Left ventricle myocardium inferior (tissue), 1 donor: Measurements from ENCODE around the gene RALGPS1. TPM values are rescaled to one million over a fixed set of nuclear protein-coding genes. Genes with fewer than 3 reads are reported as not detected.

Experiments used
- DNase-seq: peaks from one replicate; pipeline ENCODE4 v3.0.0-alpha.2; 2020
- H3K27ac ChIP-seq: fragments of 200-600 bp; replicated peaks from 2 replicates; pipeline ENCODE4 v1.8.0; 2021
- H3K27me3 ChIP-seq: fragments of 200-600 bp; 2 replicates; pipeline ENCODE4 v1.8.0; 2021; ENCODE audit warnings: low read depth
- H3K36me3 ChIP-seq: fragments of 200-600 bp; 2 replicates; pipeline ENCODE4 v1.8.0; 2021
- H3K4me1 ChIP-seq: fragments of 200-600 bp; 2 replicates; pipeline ENCODE4 v1.8.0; 2021
- H3K4me3 ChIP-seq: fragments of 200-600 bp; 2 replicates; pipeline ENCODE4 v1.8.0; 2021; ENCODE audit warnings: mild to moderate bottlenecking, moderate library complexity
- H3K9me3 ChIP-seq: fragments of 200-600 bp; replicated peaks from 2 replicates; pipeline ENCODE4 v1.8.0; 2021
- intact Hi-C: fragments of 100-400 bp; cut with micrococcal nuclease; formaldehyde crosslinking; loops from one replicate; pipeline ENCODE4 v1.11.0; 2022
- total RNA-seq: library from RNA; stranded (reverse); fragmentation: NEBNext Ultra II Directional; extraction: Animal tissue kit (Norgen Biotek cat#: 25700); gene quantifications from one replicate; pipeline ENCODE4 v1.2.1, GENCODE V29; 2021
- TF ChIP-seq, protein P1 (sequence below): fragments of 200-600 bp; IDR thresholded peaks from 2 replicates; pipeline ENCODE4 v1.8.0; 2021; ENCODE audit warnings: antibody characterized with exemption, mild to moderate bottlenecking, borderline replicate concordance
- donor health status: DM: no; HTN: yes; CAD: no; lungs with severe emphysema.

Gene RALGPS1
- total RNA-seq, 1 donor from 2014 or later: 18.9 TPM

DNA sequence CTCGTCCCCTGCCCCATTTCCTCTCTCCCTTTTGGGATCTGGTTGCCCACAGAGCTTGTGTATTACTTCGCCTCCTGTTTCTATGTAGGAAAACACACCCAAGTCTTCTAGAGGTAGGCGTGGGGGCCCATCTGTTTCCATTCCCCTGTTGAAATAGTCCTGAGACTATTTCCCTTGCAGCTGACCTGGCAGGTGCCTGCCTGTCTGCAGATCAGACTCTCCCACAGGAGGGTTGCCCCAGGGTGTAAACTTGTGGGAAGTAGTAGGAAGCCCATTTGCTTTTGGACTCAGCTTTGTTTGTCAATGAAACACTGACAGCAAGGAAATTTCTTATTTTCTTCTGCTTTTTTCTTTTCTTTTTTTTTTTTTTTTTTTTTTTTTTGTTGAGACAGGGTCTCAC lies 333.7 kb downstream of the RALGPS1 start:
- Histone ChIP-seq H3K36me3 (peaks cover under 1% of the 10 kb centered on the region), H3K4me3 (no peak overlapping the region), H3K27ac (no peak overlapping the region), H3K4me1 (peaks cover 35% of the 10 kb centered on the region), H3K9me3 (no peaks in the 10 kb centered on the region), H3K27me3 (no peaks in the 10 kb centered on the region)
- no peak for DNase-seq
- intact Hi-C loops: no loop called here
- TF ChIP-seq, protein P1, sequence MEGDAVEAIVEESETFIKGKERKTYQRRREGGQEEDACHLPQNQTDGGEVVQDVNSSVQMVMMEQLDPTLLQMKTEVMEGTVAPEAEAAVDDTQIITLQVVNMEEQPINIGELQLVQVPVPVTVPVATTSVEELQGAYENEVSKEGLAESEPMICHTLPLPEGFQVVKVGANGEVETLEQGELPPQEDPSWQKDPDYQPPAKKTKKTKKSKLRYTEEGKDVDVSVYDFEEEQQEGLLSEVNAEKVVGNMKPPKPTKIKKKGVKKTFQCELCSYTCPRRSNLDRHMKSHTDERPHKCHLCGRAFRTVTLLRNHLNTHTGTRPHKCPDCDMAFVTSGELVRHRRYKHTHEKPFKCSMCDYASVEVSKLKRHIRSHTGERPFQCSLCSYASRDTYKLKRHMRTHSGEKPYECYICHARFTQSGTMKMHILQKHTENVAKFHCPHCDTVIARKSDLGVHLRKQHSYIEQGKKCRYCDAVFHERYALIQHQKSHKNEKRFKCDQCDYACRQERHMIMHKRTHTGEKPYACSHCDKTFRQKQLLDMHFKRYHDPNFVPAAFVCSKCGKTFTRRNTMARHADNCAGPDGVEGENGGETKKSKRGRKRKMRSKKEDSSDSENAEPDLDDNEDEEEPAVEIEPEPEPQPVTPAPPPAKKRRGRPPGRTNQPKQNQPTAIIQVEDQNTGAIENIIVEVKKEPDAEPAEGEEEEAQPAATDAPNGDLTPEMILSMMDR: no peak

DNA sequence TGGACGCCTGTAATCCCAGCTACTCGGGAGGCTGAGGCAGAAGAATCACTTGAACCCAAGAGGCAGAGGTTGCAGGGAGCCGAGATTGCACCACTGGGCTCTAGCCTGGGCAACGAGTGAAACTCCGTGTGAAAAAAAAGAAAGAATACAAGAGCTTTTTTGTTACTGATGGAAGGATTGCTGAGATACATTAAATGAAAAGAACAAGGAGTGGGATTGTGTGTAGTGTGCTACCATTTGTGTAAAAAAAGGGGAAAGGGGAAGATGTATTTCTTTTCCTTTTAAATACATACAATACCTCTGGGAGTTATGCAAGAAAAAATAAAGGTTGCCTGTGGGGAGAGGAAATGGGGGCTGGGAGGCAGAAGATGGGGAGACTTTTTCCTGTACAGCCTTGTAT lies 335.3 kb downstream of the RALGPS1 start:
- Histone ChIP-seq H3K36me3 (no peaks in the 10 kb centered on the region), H3K9me3 (no peaks in the 10 kb centered on the region), H3K27ac (peak overlapping the region; percentile 78), H3K4me3 (no peak overlapping the region), H3K27me3 (no peaks in the 10 kb centered on the region), H3K4me1 (peaks cover 35% of the 10 kb centered on the region)
- TF ChIP-seq, protein P1: no peak
- intact Hi-C loops: no loop called here
- no peak for DNase-seq

DNA sequence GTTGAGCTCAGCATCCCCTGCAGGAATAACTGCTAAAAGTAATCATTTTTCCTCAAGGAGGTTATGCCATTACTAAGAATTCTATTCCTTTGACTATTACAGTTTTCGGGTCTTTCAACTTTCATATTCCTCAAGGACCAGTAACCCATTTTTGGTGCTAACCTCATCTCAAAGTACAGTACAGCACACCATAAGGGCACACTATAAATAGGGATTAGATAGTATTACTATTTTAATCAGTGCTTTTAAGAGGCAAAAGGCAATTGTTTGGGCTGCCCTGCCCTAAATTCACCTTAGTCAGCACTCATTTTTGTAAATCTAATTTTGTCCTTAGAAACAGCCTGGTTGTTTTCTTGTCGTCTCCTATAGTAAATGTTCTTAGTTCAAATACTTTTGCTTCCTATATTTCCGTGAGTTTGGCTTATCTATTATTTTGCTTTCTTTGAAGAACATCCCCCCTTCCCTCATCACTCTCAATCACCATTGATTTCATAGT lies 336.4 kb downstream of the RALGPS1 start:
- peaks cover 30% of the 10 kb centered on the region for H3K4me1 ChIP-seq
- no peak for DNase-seq
- intact Hi-C loops: no loop called here

DNA sequence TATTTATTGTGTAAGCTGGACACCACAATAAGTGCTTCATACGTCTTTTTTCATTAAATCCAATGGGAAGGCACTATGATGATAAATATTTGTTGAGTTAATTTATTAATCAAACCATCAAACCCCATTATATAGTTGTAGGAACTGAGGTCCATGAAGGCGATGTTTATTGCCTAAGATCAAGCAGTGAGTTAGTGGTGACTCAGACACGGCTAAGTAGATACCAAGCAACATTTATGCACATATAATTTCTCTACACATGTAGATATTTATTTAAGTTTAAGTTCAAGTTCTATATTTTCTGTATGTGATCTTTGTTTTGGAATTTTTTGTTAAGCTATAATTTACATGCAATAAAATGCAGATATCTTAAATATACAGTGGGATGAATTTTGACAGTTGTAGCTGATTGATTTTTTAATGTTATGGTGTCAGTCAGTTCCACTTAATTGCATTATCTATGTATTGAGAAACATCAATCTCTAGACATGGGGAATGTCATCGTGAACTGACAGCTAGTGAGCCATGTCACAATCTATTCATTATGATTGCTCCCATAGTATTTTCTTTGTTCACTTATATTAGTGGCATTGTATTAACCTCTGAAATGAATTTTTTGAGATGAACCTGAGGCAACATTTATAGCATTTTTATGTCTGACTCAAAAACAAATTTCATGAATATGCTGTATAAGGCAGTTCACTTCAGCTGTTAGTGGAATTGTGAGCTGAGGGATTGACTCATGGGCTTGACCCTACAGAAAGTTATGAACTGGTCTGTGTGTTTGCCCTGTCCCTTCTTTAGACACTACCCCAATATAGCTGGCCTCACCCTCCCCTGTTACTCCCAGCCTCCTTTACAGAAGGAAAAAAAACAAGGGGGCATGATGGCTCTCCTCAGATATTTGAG lies 338.1 kb downstream of the RALGPS1 start:
- Histone ChIP-seq H3K27ac (no peak overlapping the region), H3K4me1 (peaks cover 36% of the 10 kb centered on the region), H3K9me3 (no peaks in the 10 kb centered on the region), H3K27me3 (no peaks in the 10 kb centered on the region), H3K36me3 (no peaks in the 10 kb centered on the region), H3K4me3 (no peak overlapping the region)
- intact Hi-C loops: no loop called here
- TF ChIP-seq, protein P1: no peak
- no peak for DNase-seq

More for the DNA sequence above, 336.4 kb downstream of the RALGPS1 start:
- TF ChIP-seq, protein P1: no peak
- Histone ChIP-seq H3K36me3 (no peaks in the 10 kb centered on the region), H3K27ac (peak overlapping the region; percentile 78), H3K27me3 (no peaks in the 10 kb centered on the region), H3K4me3 (peak overlapping the region; percentile 13), H3K9me3 (no peaks in the 10 kb centered on the region)

DNA sequence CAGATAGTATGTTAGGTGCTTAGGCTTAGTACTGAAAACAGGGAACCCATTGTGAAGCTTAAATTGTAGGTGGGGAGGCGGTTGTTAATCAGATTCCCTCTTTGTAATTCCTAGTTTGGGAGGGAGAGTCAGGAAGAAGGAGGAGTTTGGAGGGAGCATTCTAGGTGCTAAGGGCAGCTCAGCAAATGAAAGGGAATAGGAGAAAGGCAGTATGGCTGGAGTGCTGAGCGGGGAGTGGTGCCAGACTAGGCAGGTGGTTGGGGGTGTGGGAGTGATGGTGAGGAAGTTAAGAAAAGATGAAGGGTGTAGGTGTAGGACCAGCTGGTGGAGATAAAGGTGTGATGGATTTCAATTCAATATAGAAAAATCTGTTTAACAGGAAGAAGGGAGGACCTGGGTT lies 338.9 kb downstream of the RALGPS1 start:
- Histone ChIP-seq H3K4me1 (peaks cover 33% of the 10 kb centered on the region), H3K9me3 (no peaks in the 10 kb centered on the region), H3K27me3 (no peaks in the 10 kb centered on the region), H3K4me3 (no peak overlapping the region), H3K27ac (no peak overlapping the region), H3K36me3 (no peaks in the 10 kb centered on the region)
- DNase-seq: no peak
- intact Hi-C loops: no loop called here
- TF ChIP-seq, protein P1: no peak
